SH-SY5Y (cell line): ENCODE measurements around the gene SREBF2.

ENCODE experiments used
- GATA2 ChIP-seq: IDR thresholded peaks from 2 replicates; pipeline ENCODE4 v1.6.1; 2011; ENCODE audit warnings: mild to moderate bottlenecking, low read depth, low read length
- GATA3 ChIP-seq: IDR thresholded peaks from 2 replicates; pipeline ENCODE4 v1.6.1; 2011; ENCODE audit warnings: low read depth, mild to moderate bottlenecking, low read length, moderate library complexity

- no peak for TF ChIP-seq GATA2
- TF ChIP-seq GATA3 = no peak
These were observed 81.7 kb downstream of the SREBF2 start for GRCh38 chr22:41914611-41915034.
